Vagina (tissue), 2 donors: ENCODE measurements around the gene TNFRSF19.

Experiments used
- POLR2A ChIP-seq, 2 donors: fragments of 450-650 bp; IDR thresholded peaks; one replicate each; pipeline ENCODE4 v1.6.1; 2017; ENCODE audit warnings: antibody characterized with exemption in 2 of 2, mild to moderate bottlenecking in 2 of 2, moderate library complexity in 2 of 2
- POLR2AphosphoS5 ChIP-seq, 2 donors: sonication (generic); formaldehyde crosslinking; IDR thresholded peaks; one replicate each; pipeline ENCODE4 v1.9.0; 2017; ENCODE audit warnings: antibody characterized with exemption in 2 of 2, mild to moderate bottlenecking in 2 of 2, low read depth in 1 of 2; ENCODE audit not compliant: insufficient read depth in 1 of 2
- TF ChIP-seq, protein P1 (sequence below), 3 experiments: fragments of 450-650 bp in 2 of 3; fragments of 200-600 bp in 1 of 3; sonication (generic) in 1 of 3; IDR thresholded peaks; one replicate each; pipeline ENCODE4 v1.5.1; 2017 to 2019; ENCODE audit warnings: antibody characterized with exemption in 3 of 3, mild to moderate bottlenecking in 2 of 3, moderate library complexity in 2 of 3

DNA sequence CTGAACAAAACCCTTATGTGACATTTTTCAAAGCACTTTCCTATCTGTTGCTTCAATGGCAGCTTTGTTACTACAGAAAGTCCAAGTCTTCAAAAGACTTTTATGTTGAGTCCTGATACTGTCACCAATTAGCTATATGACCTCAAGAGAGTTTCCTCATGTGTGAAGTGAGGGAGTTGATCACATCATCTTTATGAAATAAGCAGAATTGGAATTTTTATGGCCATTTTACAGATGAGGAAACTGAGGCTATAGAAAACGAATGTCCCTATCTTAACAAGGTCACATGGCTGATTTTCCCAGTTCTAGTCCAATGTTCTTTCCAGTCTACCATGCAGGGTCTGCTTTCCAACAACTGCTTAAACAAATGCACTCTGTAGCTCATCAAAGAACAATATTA lies 2.6 kb downstream of the TNFRSF19 start:
- no peak for TF ChIP-seq POLR2A (IDR thresholded peaks at IDR 0.05)
- TF ChIP-seq, protein P1, sequence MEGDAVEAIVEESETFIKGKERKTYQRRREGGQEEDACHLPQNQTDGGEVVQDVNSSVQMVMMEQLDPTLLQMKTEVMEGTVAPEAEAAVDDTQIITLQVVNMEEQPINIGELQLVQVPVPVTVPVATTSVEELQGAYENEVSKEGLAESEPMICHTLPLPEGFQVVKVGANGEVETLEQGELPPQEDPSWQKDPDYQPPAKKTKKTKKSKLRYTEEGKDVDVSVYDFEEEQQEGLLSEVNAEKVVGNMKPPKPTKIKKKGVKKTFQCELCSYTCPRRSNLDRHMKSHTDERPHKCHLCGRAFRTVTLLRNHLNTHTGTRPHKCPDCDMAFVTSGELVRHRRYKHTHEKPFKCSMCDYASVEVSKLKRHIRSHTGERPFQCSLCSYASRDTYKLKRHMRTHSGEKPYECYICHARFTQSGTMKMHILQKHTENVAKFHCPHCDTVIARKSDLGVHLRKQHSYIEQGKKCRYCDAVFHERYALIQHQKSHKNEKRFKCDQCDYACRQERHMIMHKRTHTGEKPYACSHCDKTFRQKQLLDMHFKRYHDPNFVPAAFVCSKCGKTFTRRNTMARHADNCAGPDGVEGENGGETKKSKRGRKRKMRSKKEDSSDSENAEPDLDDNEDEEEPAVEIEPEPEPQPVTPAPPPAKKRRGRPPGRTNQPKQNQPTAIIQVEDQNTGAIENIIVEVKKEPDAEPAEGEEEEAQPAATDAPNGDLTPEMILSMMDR (IDR thresholded peaks at IDR 0.05): no peak
- TF ChIP-seq POLR2AphosphoS5 (IDR thresholded peaks at IDR 0.05; ENCODE audit: insufficient read depth in 1 of 2, low read depth in 1 of 2): no peak
